ENCODE measurements around the gene MAGI1.

MAGI1 gene

DNA sequence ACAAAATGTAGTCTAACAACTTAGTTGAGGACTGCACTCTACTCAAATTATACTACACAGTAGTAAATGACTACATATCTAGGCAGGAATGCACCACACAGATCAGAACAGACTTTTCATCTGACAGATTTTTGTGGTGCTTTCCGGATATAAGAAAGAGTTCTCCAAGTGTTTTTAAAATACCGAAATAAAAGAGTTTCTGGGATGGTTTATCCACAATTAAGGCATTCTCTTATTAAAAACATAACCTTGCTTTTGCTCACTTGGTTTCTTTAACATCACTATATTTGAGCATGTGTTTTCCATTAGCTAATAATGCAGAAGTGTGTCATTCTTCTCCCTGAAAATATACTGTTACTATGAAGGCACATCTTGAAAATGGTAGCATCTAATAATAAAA is 132.9 kb downstream of the MAGI1 start:
- Histone ChIP-seq H3K27ac (no peak overlapping the region), H3K9me3 (no peaks in the 10 kb centered on the region), H3K36me3 (no peaks in the 10 kb centered on the region), H3K27me3 (no peaks in the 10 kb centered on the region), H3K4me3 (no peak overlapping the region), H3K4me1 (peaks cover 0 to 32% (median 26%) of the 10 kb centered on the region in 4 donors)
- intact Hi-C loops (cut with DNase I; ENCODE audit: low total_unique reads): no loop called here
- TF ChIP-seq, protein P1, sequence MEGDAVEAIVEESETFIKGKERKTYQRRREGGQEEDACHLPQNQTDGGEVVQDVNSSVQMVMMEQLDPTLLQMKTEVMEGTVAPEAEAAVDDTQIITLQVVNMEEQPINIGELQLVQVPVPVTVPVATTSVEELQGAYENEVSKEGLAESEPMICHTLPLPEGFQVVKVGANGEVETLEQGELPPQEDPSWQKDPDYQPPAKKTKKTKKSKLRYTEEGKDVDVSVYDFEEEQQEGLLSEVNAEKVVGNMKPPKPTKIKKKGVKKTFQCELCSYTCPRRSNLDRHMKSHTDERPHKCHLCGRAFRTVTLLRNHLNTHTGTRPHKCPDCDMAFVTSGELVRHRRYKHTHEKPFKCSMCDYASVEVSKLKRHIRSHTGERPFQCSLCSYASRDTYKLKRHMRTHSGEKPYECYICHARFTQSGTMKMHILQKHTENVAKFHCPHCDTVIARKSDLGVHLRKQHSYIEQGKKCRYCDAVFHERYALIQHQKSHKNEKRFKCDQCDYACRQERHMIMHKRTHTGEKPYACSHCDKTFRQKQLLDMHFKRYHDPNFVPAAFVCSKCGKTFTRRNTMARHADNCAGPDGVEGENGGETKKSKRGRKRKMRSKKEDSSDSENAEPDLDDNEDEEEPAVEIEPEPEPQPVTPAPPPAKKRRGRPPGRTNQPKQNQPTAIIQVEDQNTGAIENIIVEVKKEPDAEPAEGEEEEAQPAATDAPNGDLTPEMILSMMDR (IDR thresholded peaks at IDR 0.05): no peak
- DNase-seq: no peak

DNA sequence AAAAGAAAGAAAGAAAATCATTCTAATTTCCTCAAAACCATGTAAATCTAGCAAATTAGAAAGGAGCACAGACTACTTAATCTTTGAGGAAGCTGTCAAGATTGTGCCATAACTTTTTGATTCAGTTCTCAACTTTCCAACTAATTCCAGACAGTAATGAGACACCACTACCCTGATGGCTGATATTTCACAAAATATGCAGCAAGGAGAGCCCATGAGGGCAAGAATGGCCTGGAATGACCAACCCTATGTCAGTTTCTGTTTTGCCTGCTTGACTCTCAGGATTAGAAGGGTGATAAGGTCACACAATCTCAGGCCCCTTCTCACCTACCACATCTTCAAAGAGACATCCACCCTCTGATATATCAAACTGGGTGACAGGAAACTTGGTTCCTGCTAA is 134.7 kb downstream of the MAGI1 start:
- Histone ChIP-seq H3K4me3 (no peak overlapping the region), H3K27ac (no peak overlapping the region), H3K9me3 (no peaks in the 10 kb centered on the region), H3K4me1 (peaks cover 0 to 40% (median 28%) of the 10 kb centered on the region in 4 donors), H3K27me3 (no peaks in the 10 kb centered on the region), H3K36me3 (no peaks in the 10 kb centered on the region)
- TF ChIP-seq, protein P1 (IDR thresholded peaks at IDR 0.05): no peak
- DNase-seq: no peak
- intact Hi-C loops (cut with DNase I; ENCODE audit: low total_unique reads): no loop called here

DNA sequence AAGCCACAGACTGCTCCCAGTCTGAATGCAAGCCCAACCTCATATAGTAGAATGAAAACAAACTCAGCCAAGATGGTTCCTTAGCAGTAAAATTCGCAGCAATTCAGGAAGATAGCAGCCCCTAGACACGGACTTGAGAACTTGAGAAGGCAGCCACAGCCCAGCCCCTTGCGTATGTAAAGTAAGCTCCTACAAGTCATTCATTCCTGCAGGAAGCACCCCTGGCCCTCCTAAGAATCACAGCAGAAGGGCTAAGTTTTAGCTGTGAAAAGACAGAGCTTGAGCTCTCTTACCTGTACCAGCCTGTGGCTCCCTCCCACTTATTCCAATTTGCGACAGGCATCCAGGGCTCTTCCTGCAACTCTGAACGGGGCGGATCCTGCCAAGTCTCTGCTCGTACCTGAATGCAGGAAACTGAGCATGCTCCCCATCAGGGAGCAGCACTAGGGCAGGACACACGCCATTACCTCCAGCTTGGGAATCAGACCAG is 136.4 kb downstream of the MAGI1 start:
- no peak for DNase-seq
- Histone ChIP-seq H3K4me3 (no peak overlapping the region), H3K4me1 (peaks cover 0 to 40% (median 26%) of the 10 kb centered on the region in 4 donors), H3K36me3 (no peaks in the 10 kb centered on the region), H3K27ac (no peak overlapping the region), H3K27me3 (no peaks in the 10 kb centered on the region), H3K9me3 (no peaks in the 10 kb centered on the region)
- TF ChIP-seq, protein P1 (IDR thresholded peaks at IDR 0.05): no peak
- intact Hi-C loops (cut with DNase I; ENCODE audit: low total_unique reads): no loop called here

DNA sequence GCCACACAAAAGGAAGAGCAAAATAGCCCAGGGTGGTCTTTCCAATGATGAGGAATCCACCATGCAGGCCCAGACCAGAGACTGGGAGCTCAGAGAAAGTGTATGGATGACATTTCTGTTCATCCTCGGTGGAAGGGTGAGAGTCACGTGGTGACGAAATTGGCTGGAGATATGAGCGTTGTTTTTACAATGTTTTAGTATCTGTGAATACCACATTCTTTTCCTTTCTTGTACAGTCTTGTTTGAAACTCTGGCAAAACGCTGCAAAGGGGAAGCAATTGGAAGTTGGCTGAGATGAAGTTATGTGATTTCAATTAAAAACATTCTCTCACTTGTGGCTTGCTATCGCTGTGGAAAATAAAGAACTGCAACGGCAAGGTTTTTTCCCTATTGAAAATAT is 137.5 kb downstream of the MAGI1 start:
- H3K9me3 ChIP-seq: no peaks in the 10 kb centered on the region
- no peaks in the 10 kb centered on the region for H3K36me3 ChIP-seq
- TF ChIP-seq, protein P1 (IDR thresholded peaks at IDR 0.05): no peak
- no peak for DNase-seq
- H3K27me3 ChIP-seq: no peaks in the 10 kb centered on the region
- intact Hi-C loops (cut with DNase I; ENCODE audit: low total_unique reads): no loop called here
- peak overlapping the region in 1 of 2 donors; percentile 24 for H3K27ac ChIP-seq
- H3K4me1 ChIP-seq: peaks cover 0 to 40% (median 25%) of the 10 kb centered on the region in 4 donors
- H3K4me3 ChIP-seq: peak overlapping the region; percentile 7 to 19

DNA sequence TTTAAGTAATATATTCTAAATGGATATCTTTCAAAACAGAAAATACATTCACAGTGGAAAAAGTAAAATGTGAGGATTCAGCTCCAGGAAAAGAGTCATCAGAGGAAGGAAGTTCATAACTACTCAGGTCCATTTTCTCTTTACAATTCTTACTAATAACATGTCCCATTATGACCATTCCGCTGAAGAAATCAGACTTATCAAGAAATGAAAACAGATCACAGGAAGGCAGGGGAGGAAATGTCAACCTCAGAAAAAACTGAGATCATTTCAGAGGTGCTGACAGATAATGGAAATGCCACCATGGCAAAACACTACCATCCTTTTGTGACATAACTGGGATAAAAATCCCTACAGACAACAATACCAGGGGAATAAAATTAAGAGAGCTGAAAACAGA is 139.5 kb downstream of the MAGI1 start:
- Histone ChIP-seq H3K36me3 (no peaks in the 10 kb centered on the region), H3K9me3 (no peaks in the 10 kb centered on the region), H3K27me3 (no peaks in the 10 kb centered on the region), H3K27ac (no peak overlapping the region), H3K4me1 (peaks cover 0 to 52% (median 31%) of the 10 kb centered on the region in 4 donors), H3K4me3 (no peak overlapping the region)
- intact Hi-C loops (cut with DNase I; ENCODE audit: low total_unique reads): no loop called here
- DNase-seq: no peak
- TF ChIP-seq, protein P1 (IDR thresholded peaks at IDR 0.05): no peak

DNA sequence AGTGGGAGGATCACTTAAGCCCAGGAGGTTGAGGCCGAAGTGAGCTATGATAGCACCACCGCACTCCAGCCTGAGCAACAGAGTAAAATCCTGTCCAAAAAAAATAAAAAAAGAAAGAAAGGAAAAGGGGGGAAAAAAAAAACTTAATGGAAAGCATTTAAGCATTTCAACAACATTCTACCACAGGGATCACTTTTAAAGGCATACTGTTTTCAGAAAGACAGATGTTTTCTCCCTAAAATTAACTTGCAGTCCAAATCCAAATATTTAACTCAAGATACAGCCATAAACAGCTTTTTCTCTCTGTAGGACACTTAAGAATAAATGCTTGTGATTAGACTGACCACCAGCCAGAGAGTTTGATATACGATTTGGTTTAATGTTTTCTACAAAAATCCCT is 141.0 kb downstream of the MAGI1 start:
- intact Hi-C loops (cut with DNase I; ENCODE audit: low total_unique reads): no loop called here
- DNase-seq: no peak
- H3K36me3 ChIP-seq: no peaks in the 10 kb centered on the region
- TF ChIP-seq, protein P1 (IDR thresholded peaks at IDR 0.05): no peak
- no peaks in the 10 kb centered on the region for H3K9me3 ChIP-seq
- H3K27me3 ChIP-seq: no peaks in the 10 kb centered on the region
- no peak overlapping the region for H3K4me3 ChIP-seq
- H3K4me1 ChIP-seq: peaks cover 0 to 53% (median 36%) of the 10 kb centered on the region in 4 donors
- no peak overlapping the region for H3K27ac ChIP-seq

All from tibial artery (tissue), 4 donors.